KOPT-K1 (cell line): Measurements from ENCODE around the gene LMTK3.
"Not testable (repeated sequence)": the region's sequence is repeated elsewhere in the genome, so short reads cannot be mapped to it uniquely, and the experiment has no call there.

Experiments
- H3K27ac ChIP-seq: fragments of 200-600 bp; sonication (generic); 2 replicates; pipeline ENCODE4 v1.5.1; 2016; ENCODE audit warnings: antibody characterized with exemption, mild to moderate bottlenecking, low read depth, low read length; ENCODE audit not compliant: poor library complexity, severe bottlenecking
- H3K36me3 ChIP-seq: fragments of 200-600 bp; sonication (generic); 2 replicates; pipeline ENCODE4 v1.5.1; 2017; ENCODE audit warnings: antibody characterized with exemption, mild to moderate bottlenecking, low read length, moderate library complexity; ENCODE audit not compliant: insufficient read depth
- H3K9me3 ChIP-seq: fragments of 200-600 bp; sonication (generic); 2 replicates; pipeline ENCODE4 v1.5.1; 2017; ENCODE audit warnings: antibody characterized with exemption, low read length, mild to moderate bottlenecking; ENCODE audit not compliant: insufficient read depth, poor library complexity, severe bottlenecking

LMTK3 gene

DNA sequence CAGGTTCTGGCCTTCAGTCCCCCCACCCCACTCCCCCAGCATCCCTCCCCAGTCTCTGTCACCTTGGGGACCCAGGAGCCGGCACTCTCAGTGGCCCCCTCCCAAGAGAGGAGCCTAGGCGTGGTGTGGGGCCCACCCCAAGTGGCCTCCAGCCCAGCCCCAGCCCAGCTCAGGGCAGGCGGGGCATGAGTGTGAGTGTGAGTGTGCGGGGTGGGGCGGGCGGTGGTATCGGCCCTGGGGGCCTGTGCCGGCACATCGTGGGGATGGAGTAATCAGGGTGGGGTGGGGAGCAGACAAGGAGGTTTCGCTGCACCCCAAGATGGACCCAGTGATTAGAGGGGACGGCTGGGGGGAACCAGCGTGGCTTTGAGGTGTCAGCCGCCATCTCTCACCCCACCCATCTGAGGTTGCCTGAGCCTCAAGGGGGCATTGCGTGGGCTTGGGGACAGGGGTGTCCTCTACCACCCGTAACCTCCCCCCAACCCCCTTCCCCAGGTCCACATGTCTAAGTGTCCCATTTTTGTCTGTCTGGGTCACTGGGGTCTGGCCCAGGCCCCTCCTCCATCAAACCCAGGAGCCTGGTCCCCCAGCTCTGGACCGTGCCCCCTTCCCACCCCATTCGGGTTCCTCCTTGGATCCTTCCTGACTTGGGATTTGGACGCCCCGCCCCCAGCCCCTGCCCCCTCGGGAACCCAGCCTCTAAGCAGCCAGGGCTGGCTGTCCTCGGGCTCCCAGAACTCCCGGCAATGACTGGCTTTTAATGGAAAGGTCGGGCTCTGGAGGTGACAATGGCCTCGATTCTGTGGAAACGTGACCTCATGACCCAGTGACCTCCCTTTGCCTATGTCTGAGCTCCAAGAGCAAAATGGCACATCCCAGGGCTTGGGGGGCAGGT, 33.5 kb upstream of the LMTK3 start:
- H3K9me3 ChIP-seq: no peaks in the 10 kb centered on the region
- H3K36me3 ChIP-seq: no peaks in the 10 kb centered on the region
- H3K27ac ChIP-seq: no peak overlapping the region

DNA sequence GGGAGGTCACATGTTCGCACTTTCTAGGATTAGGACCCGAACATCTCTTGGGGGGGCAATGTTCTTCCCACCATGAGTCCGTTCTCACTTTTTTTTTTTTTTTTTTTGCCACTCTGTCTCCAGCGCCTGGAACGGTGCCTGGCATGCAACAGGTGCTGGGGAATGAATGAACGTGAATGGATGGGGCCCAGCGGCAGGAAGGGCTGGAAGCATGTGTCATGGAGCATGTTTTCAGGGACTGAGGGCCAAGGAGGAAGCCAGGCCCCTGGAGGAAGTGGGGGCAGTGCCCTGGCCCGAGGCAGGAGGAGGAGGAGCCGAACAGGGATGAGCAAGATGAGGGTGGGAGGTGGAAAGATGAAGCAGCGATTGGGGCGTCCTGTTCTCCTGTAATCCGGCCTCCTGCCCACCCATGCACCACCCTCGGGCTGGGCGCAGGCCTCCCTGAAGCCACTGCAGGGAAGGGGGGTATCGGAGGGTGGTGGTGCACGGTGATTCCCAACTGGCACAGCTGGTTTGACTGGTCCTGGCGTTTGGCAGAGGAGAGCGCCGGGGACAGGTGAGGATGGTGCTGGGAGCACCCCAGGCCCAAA, 31.6 kb upstream of the LMTK3 start:
- H3K9me3 ChIP-seq: no peaks in the 10 kb centered on the region
- no peak overlapping the region for H3K27ac ChIP-seq
- no peaks in the 10 kb centered on the region for H3K36me3 ChIP-seq

DNA sequence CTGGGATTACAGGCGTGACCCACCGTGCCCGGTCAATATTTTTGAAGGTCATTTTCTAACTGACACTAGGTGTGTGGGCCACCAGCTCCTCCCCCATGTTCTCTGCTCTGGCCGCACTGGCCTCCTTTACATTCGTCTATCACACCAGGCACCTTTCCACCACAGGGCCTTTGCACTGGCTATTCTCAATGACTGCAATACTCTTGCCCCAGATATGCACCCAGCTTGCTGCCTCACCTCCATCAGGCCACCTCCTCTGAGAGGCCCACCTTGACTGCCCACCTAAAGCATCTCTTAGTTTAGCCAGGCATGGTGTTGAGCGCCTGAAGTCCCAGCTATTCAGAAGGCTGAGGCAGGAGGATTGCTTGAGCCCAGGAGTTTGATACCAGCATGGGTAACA, 30.2 kb upstream of the LMTK3 start:
- Histone ChIP-seq H3K36me3 (no peaks in the 10 kb centered on the region), H3K27ac (no peak overlapping the region), H3K9me3 (no peaks in the 10 kb centered on the region)

DNA sequence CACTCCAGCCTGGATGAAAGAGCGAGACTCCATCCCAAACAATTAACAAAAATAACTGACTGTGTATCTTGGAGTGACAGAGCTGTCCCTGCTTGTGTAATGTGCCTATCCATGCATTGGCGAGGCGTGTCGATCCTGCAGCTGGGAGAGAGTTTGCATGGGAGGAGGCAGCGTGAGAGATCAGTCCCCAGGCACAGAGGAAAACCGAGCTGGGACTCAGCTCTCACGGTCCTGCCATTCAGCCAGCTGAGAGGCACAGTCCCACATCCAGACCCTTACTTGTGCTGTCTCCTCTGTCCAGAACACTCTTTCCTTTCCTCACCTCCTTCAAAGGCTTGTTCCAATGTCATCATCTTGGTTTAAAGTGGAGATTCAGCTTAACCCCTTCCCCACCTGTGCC, 28.5 kb upstream of the LMTK3 start:
- Histone ChIP-seq H3K27ac (no peak overlapping the region), H3K9me3 (no peaks in the 10 kb centered on the region), H3K36me3 (no peaks in the 10 kb centered on the region)

DNA sequence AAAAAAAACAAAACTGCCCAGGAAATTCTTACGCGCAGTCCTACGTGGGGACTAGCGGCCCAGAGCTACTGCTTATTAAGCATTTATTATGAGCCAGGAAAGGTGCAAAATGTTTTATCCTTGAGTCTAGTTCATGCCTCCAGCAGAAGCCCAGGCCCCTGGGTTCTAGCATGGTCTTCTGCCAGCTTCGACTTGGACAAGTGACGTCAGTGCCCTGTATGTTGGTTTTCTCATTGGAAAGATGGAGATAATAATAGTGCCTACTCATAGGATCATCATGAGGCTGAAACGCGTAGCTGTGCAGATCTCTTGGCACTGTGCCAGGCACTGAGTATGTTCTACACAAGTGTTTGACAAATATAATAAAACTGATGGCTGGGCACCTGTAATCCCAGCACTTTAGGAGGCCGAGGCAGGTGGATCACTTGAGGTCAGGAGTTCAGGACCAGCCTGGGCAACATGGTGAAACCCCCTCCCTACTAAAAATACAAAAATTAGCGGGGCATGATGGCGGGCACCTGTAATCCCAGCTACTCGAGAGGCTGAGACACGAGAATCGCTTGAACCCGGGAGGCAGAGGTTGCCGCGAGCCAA, 28.0 kb upstream of the LMTK3 start:
- no peaks in the 10 kb centered on the region for H3K36me3 ChIP-seq
- no peak overlapping the region for H3K27ac ChIP-seq
- no peaks in the 10 kb centered on the region for H3K9me3 ChIP-seq

DNA sequence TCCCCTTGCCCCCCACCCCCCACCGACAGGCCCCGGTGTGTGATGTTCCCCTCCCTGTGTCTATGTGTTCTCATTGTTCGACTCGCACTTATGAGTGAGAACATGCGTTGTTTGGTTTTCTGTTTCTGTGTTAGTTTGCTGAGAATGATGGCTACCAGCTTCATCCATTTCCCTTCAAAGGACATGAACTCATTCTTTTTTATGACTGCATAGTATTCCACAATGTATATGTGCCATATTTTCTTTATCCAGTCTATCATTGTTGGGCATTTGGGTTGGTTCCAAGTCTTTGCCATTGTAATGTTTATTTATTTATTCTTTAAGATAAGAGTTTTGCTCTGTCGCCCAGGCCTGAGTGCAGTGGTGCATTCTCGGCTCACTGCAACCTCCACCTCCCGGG, 26.4 kb upstream of the LMTK3 start:
- not testable (repeated sequence) for H3K36me3 ChIP-seq, H3K9me3 ChIP-seq, H3K27ac ChIP-seq

DNA sequence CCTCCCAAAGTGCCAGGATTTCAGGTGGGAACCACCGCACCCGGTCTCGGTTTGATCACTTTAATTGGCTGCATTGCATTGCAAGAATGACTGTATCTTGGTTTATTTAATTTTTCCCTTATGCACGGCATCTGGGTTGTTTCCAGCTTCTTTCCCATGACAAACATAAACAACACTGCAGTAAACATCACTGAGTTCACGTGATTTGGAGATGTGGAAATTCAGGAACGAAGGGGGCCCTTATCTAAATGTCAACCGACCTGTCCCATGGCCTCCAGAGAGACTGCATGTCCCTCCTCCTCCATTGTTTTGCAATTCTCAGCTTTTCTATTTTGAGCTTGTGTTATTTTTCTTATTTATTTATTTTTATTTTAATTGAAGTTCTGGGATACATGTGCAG, 25.9 kb upstream of the LMTK3 start:
- H3K27ac ChIP-seq: no peak overlapping the region
- H3K9me3 ChIP-seq: no peaks in the 10 kb centered on the region
- H3K36me3 ChIP-seq: no peaks in the 10 kb centered on the region

DNA sequence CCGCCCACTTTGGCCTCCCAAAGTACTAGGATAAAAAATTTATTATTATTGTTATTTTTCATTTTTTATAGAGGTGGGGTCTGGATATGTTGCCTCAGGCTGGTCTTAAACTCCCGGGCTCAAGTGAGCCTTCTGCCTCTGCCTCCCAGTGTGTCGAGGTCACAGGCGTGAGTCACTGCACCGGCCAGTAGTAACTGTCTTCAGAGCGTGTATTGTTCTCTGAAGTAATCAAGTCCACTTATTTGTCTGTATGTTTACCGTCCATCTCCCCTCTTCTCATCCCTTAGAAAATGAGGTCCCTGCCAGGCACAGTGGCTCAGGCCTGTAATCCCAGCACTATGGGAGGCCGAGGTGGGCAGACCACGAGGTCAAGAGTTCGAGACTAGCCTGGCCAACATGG, 22.1 kb upstream of the LMTK3 start:
- no peak overlapping the region for H3K27ac ChIP-seq

DNA sequence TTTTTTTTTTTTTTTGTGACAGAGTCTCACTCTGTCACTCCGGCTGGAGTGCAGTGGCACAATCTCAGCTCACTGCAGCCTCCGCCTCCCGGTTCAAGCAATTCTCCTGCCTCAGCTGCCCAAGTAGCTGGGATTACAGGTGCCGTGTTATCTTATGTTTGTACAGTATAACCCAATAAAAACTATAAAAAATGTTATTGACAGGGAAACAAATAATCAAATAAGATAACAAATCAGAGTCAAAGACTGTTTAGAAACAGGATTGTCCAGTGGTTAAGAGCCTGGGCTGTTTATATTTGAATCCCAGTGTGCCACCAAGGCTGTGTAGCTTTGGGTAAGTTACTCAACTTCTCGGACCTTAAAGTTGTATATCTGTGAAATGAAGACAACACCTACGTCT, 19.1 kb upstream of the LMTK3 start:
- Histone ChIP-seq H3K36me3 (no peaks in the 10 kb centered on the region), H3K27ac (no peak overlapping the region), H3K9me3 (peaks cover 29% of the 10 kb centered on the region)

More for the DNA sequence above, 22.1 kb upstream of the LMTK3 start:
- H3K9me3 ChIP-seq: peaks cover 7% of the 10 kb centered on the region
- no peaks in the 10 kb centered on the region for H3K36me3 ChIP-seq

DNA sequence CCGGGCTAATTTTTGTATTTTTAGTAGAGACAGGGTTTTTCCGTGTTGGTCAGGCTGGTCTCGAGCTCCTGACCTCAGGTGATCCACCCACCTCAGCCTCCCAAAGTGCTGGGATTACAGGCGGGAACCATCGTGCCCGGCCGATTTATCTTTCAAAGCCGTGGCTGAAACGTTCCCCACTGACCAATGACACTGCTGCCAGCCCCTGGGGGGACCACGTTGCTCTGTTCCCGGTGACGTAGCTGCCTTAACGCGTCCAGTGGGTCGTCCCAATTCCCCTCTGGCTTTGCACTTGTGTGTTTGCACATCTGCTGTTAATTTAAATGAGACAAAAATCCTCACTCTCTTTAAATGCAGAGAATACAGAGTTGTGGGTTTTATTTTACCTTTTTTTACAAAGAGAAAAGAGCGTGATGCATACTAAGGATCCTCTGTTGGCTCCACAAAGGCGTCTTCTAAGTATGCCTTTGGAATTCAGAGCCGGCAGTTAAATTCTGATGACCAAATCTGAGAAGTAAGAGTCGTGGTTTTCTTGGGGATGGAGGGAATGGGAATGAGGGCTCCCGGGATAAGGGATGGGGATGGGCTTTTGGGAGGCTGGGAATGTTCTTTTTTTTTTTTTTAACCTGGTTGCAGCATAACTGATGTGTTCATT, 18.6 kb upstream of the LMTK3 start:
- no peaks in the 10 kb centered on the region for H3K36me3 ChIP-seq
- H3K9me3 ChIP-seq: peaks cover 29% of the 10 kb centered on the region
- no peak overlapping the region for H3K27ac ChIP-seq

DNA sequence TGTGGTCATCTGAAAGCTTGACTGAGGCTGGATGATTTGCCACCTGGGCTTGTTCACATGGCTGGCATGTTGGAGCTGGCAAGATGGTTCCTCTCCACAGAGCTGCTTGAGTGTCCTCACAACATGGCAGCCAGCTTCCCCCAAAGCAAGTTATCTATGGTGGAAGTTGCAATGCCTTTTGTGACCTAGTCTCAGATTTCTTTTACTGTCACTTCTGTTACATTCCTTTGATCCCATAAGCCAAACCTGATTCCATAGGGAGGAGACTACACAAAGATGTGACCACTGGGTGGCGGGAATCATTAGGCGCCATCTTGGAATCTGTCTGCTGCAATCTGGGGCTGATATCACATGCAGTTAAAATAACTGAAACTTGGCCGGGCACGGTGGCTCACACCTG, 17.5 kb upstream of the LMTK3 start:
- H3K36me3 ChIP-seq: no peaks in the 10 kb centered on the region
- no peak overlapping the region for H3K27ac ChIP-seq
- peaks cover 32% of the 10 kb centered on the region for H3K9me3 ChIP-seq

DNA sequence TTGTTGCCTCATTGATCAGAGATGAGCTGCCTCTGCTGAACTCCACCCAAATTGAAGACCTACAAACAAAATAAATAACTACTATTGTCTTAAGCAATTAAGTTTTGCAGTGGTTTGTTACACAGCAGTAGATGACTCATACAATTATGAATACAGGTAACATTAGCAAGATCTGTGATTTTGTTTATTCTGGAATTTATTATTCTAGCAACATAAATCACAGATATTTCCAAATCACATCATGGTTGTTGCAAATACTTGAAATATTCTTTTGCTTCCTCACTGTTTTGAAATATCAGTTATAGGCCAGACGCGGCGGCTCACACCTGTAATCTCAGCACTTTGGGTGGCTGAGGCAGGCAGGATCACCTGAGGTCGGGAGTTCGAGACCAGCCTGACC, 13.1 kb upstream of the LMTK3 start:
- peaks cover 33% of the 10 kb centered on the region for H3K9me3 ChIP-seq
- no peaks in the 10 kb centered on the region for H3K36me3 ChIP-seq
- H3K27ac ChIP-seq: no peak overlapping the region

DNA sequence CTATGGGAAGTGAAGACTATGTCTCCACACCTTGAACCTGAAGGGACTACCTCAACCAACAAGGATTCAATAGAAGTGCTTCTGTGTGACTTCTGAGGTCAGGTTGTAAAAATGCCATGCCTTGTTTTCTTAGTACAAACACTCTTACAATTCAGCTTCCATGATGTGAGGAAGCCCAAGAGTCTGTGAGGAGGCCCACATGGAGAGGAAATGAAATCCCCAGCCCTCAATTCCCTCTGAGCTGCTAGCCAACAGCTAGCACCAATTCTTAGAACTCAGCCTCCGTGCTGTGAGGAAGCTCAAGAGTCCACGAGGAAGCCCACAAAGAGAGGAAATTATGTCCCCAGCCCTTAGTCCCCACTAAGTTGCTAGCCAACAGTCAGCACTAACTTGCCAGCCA, 12.6 kb upstream of the LMTK3 start:
- no peaks in the 10 kb centered on the region for H3K36me3 ChIP-seq

DNA sequence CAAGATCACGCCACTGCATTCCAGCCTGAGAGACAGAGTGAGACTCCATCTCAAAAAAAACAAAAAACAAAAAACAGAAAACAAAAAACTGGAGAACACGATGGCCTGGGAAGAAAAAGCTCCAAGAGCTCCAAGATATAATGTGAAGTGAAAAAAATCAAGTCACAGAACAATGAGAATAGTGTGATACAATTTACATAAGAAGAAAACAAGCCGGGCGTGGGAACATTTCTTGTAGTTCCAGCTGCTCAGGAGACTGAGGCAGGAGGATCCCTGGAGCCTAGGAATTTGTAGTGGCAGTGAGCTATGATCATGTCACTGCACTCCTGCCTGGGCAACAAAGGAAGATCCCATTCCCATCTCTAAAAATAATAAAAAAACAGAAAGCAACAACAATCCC, 8.5 kb upstream of the LMTK3 start:
- Histone ChIP-seq H3K27ac (no peak overlapping the region), H3K36me3 (no peaks in the 10 kb centered on the region), H3K9me3 (peaks cover 5% of the 10 kb centered on the region)

More for the DNA sequence above, 12.6 kb upstream of the LMTK3 start:
- H3K27ac ChIP-seq: no peak overlapping the region
- peaks cover 29% of the 10 kb centered on the region for H3K9me3 ChIP-seq

DNA sequence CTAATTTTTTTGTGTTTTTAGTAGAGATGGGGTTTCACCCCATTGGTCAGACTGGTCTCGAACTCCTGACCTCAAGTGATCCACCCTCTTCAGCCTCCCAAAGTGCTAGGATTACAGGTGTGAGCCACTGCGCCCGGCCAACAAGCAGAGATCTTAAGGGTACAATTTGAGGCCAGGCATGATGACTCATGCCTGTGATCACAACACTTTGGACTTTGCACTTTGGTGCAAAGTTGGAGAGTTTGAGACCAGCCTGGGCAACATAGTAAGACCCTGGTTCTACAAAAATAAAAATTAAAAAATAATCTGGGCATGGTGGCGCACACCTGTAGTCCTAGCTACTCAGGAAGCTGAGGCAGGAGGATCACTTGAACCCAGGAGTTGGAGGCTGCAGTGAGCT, 7.8 kb upstream of the LMTK3 start:
- H3K36me3 ChIP-seq, H3K9me3 ChIP-seq, H3K27ac ChIP-seq: not testable (repeated sequence)
